ENCODE data around the gene MAP3K8. TPM values are rescaled to one million over a fixed set of nuclear protein-coding genes. Genes with fewer than 3 reads are reported as not detected.
A peak's percentile ranks its signal among the peaks of the same experiment; 100 is the strongest.

The MAP3K8 gene
- total RNA-seq, 4 donors from 2014 or later: 44.7 to 74.1 (median 56.2) TPM

GRCh38 chr10:30437031-30437841 lies 3.3 kb downstream of the MAP3K8 start:
- WGBS, 2 donors: 22 to 33% methylated on average over 13 of the region's 13 CpGs
- peak in 1 of 2 donors; percentile 44 for TF ChIP-seq EP300 (IDR thresholded peaks at IDR 0.05)
- TF ChIP-seq POLR2A (IDR thresholded peaks at IDR 0.05): peak in 1 of 2 donors; percentile 5
- TF ChIP-seq, protein P1, sequence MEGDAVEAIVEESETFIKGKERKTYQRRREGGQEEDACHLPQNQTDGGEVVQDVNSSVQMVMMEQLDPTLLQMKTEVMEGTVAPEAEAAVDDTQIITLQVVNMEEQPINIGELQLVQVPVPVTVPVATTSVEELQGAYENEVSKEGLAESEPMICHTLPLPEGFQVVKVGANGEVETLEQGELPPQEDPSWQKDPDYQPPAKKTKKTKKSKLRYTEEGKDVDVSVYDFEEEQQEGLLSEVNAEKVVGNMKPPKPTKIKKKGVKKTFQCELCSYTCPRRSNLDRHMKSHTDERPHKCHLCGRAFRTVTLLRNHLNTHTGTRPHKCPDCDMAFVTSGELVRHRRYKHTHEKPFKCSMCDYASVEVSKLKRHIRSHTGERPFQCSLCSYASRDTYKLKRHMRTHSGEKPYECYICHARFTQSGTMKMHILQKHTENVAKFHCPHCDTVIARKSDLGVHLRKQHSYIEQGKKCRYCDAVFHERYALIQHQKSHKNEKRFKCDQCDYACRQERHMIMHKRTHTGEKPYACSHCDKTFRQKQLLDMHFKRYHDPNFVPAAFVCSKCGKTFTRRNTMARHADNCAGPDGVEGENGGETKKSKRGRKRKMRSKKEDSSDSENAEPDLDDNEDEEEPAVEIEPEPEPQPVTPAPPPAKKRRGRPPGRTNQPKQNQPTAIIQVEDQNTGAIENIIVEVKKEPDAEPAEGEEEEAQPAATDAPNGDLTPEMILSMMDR (IDR thresholded peaks at IDR 0.05): no peak
- DNase-seq (ENCODE audit: low spot score in 2 of 2): no peak
- Histone ChIP-seq H3K4me3 (peak overlapping the region; percentile 81 to 96 (median 84)), H3K9me3 (no peaks in the 10 kb centered on the region), H3K27ac (peak overlapping the region; percentile 97 to 100 (median 98)), H3K27me3 (no peaks in the 10 kb centered on the region), H3K4me1 (peaks cover 0 to 65% (median 40%) of the 10 kb centered on the region in 4 donors), H3K36me3 (peaks cover 0 to 23% (median 0%) of the 10 kb centered on the region in 3 donors)

- H3K36me3 ChIP-seq: peaks cover 0 to 33% (median 0%) of the 10 kb centered on the region in 3 donors
- no peaks in the 10 kb centered on the region for H3K9me3 ChIP-seq
- TF ChIP-seq POLR2A (IDR thresholded peaks at IDR 0.05): no peak
- TF ChIP-seq, protein P1 (IDR thresholded peaks at IDR 0.05): no peak
- no peak for TF ChIP-seq EP300 (IDR thresholded peaks at IDR 0.05)
- H3K4me1 ChIP-seq: peaks cover 0 to 65% (median 42%) of the 10 kb centered on the region in 4 donors
- no peaks in the 10 kb centered on the region for H3K27me3 ChIP-seq
- no peak for DNase-seq (ENCODE audit: low spot score in 2 of 2)
- 39 to 44% methylated on average over 5 of the region's 5 CpGs for WGBS, 2 donors
- peak overlapping the region in 3 of 4 donors; percentile 3 to 96 (median 81) for H3K4me3 ChIP-seq
- H3K27ac ChIP-seq: peak overlapping the region; percentile 2 to 100 (median 98)
Measured at GRCh38 chr10:30438021-30438850, 4.3 kb downstream of the MAP3K8 start.

GRCh38 chr10:30439931-30440330 lies 5.9 kb downstream of the MAP3K8 start:
- Histone ChIP-seq H3K4me1 (peaks cover 0 to 81% (median 47%) of the 10 kb centered on the region in 4 donors), H3K9me3 (no peaks in the 10 kb centered on the region), H3K4me3 (no peak overlapping the region), H3K27ac (no peak overlapping the region), H3K27me3 (no peaks in the 10 kb centered on the region), H3K36me3 (peaks cover 0 to 37% (median 0%) of the 10 kb centered on the region in 3 donors)
- whole genome bisulfite sequencing, 2 donors: 93% methylated on average over 3 of the region's 3 CpGs
- TF ChIP-seq POLR2A (IDR thresholded peaks at IDR 0.05) (no peak), EP300 (IDR thresholded peaks at IDR 0.05) (peak in 1 of 2 donors; percentile 21)
- DNase-seq (ENCODE audit: low spot score in 2 of 2): no peak

- Histone ChIP-seq H3K36me3 (peaks cover 0 to 44% (median 0%) of the 10 kb centered on the region in 3 donors), H3K27ac (peak overlapping the region in 2 of 4 donors; percentile 59 to 81), H3K9me3 (no peaks in the 10 kb centered on the region), H3K27me3 (no peaks in the 10 kb centered on the region), H3K4me1 (peaks cover 0 to 90% (median 51%) of the 10 kb centered on the region in 4 donors), H3K4me3 (no peak overlapping the region)
- DNase-seq (ENCODE audit: low spot score in 2 of 2): no peak
- WGBS, 2 donors: 75% methylated on average over 4 of the region's 4 CpGs
- no peak for TF ChIP-seq EP300 (IDR thresholded peaks at IDR 0.05)
- no peak for TF ChIP-seq POLR2A (IDR thresholded peaks at IDR 0.05)
- TF ChIP-seq, protein P1 (IDR thresholded peaks at IDR 0.05): no peak
Measured at GRCh38 chr10:30442019-30442606, 8.1 kb downstream of the MAP3K8 start.

GRCh38 chr10:30443049-30443448 lies 9.1 kb downstream of the MAP3K8 start:
- Histone ChIP-seq H3K27me3 (no peaks in the 10 kb centered on the region), H3K4me1 (peaks cover 0 to 81% (median 43%) of the 10 kb centered on the region in 4 donors), H3K27ac (peak overlapping the region in 2 of 4 donors; percentile 25 to 81), H3K4me3 (no peak overlapping the region), H3K9me3 (no peaks in the 10 kb centered on the region), H3K36me3 (peaks cover 0 to 53% (median 0%) of the 10 kb centered on the region in 3 donors)
- 80 to 89% methylated on average over 3 of the region's 3 CpGs for WGBS, 2 donors
- TF ChIP-seq POLR2A (IDR thresholded peaks at IDR 0.05) (no peak), EP300 (IDR thresholded peaks at IDR 0.05) (no peak)
- TF ChIP-seq, protein P1 (IDR thresholded peaks at IDR 0.05): no peak
- no peak for DNase-seq (ENCODE audit: low spot score in 2 of 2)

All from tibial nerve (tissue), 4 donors.